HG02588 (cell line): ENCODE measurements around the gene MICAL3.
A peak's percentile ranks its signal among the peaks of the same experiment; 100 is the strongest.
"Not testable (repeated sequence)": the region's sequence is repeated elsewhere in the genome, so short reads cannot be mapped to it uniquely, and the experiment has no call there.

ENCODE experiments used
- ATAC-seq: cut with Tn5 transposase; IDR thresholded peaks from one replicate; pipeline ENCODE4 v1.9.1; 2021; ENCODE audit warnings: mild to moderate bottlenecking, moderate library complexity; ENCODE audit not compliant: unreplicated experiment

Gene MICAL3

GRCh38 chr22:17772249-17772957 is 252.0 kb downstream of the MICAL3 start:
- ATAC-seq: no peak

- no peak for ATAC-seq
These were observed 253.9 kb downstream of the MICAL3 start for GRCh38 chr22:17770180-17771077.

GRCh38 chr22:17769716-17770082 is 254.7 kb downstream of the MICAL3 start:
- ATAC-seq: no peak

DNA sequence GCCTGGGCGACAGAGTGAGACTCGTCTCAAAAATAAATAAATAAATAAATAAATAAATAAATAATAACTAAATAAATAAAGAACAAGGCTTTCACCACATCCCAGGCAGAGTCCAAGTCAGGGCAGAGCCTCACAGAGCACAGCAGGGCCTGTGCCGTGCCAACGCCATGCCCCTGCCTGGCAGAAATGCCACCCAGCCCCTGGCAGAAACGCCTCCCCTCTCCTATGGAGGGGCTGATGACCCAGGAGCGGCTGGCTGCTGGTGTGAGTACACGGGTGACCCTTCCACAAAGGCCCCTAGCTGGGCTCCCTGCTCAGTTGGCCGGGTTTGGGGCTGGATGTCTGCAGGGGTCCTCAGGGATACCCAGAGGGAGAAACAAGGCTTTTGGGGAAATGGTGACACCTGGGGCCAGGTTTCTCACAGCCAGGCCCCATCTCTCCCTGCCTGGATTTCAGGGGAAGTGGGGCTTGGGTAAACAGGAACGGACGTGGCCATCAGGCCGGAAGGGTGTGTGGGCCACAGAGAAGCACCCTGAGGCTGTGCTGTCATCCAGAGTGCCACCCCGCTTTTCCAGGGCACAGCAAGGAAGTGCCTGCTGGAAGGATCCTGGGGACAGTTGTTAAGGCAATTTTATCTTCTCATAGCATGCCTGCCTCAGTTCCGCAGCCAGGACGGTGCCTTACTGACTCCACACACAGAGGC is 255.2 kb downstream of the MICAL3 start:
- ATAC-seq: no peak

GRCh38 chr22:17767233-17768065 is 256.9 kb downstream of the MICAL3 start:
- ATAC-seq: peak; percentile 74

DNA sequence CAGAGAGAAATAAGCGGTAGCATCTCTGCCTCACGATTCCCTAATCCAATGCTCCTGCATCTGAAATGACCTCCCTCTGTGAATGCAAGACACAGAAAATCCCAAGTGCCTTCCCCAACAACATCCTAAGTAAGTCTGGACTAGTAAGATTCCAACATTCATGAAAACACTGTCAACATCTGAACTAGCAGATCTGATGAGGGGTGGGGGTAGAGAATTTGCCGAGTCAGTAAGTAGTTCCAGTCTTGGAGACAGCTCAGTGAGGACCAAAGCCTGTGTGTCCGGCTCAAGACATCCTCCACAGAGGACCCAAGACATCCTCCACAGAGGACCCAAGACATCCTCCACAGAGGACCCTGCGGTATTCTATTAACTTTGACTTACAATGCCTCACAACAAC is 259.5 kb downstream of the MICAL3 start:
- ATAC-seq: not testable (repeated sequence)

DNA sequence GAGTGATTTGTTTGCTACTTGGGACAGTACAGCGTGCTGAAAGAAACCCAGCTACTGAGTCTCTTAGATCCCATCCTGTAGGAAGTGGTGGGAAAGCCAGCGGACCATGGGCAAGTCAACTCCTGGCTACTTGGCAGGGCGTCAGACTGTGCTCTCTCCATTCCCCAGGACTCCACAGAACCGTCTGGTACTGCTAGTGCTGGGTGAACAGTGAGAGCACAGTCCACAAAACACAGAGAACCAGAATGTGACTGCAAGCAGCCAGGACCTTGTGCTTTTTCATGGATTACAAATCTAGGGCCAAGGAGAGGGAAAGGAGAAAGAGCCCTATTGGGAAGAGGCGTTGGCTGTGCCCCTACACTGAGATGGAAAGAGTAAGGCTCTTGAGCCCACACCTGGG is 260.3 kb downstream of the MICAL3 start:
- no peak for ATAC-seq

GRCh38 chr22:17763442-17763841 is 260.9 kb downstream of the MICAL3 start:
- not testable (repeated sequence) for ATAC-seq

DNA sequence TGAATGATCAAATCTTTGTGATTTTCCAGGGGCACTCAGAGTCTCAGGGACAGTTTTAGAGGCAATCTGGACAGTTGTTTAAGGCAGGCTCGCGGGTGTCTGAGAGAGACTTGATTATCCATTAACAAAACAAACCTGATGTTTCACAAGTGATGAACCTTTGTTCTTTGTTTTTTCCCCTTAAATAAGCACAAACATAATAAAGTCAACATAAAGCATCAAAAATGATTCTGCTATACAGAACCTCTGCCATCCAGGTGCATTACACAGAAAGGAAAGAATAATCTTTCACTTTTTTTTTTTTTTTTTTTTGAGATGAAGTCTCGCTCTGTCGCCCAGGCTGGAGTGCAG is 263.2 kb downstream of the MICAL3 start:
- ATAC-seq: no peak

- ATAC-seq: no peak
These were observed 270.0 kb downstream of the MICAL3 start for GRCh38 chr22:17754233-17754925.

GRCh38 chr22:17753401-17753989 is 270.9 kb downstream of the MICAL3 start:
- no peak for ATAC-seq

GRCh38 chr22:17751596-17751995 is 272.8 kb downstream of the MICAL3 start:
- no peak for ATAC-seq

- ATAC-seq: no peak
These were observed 274.6 kb downstream of the MICAL3 start for GRCh38 chr22:17749605-17750395.

DNA sequence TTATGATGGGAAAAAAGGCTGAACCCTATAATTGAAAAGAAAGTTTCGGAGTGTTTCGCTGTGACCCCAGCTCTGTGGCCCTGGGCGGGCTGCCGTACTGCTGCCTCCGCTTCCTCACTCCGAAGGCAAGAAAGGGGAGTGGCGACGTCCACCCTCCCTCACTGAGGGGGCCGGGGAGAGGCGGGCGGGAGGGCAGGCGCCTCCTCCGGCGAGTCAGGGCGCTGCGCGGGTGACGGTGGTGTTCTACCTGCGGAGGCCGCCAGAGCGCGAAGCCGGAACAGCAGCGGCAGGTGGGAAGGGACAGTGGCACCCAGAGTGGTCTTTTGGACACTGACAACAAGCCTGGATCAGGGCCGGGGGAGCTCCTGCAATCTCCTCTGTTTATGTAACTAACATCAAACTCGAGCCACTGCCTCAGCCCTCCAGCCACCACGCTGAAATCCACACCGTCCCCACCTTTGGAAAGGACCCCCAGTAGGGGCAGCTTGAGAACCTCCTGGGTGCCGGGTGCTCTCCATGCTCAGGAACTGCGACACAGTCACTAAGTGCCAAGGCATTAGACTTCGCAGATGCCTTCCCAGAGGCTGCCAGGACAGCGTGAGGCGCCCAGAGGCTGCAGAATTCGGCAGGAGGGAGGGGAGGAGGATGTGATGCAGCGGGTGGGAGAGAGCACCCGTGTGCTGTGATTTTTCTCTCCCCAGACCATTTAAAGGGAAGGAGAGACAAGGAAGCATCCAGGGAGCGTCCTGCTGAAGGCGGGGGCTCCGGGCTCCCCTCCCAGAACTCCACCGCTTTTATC is 275.6 kb downstream of the MICAL3 start:
- ATAC-seq: no peak

GRCh38 chr22:17746916-17747315 is 277.4 kb downstream of the MICAL3 start:
- ATAC-seq: no peak

- ATAC-seq: no peak
These were observed 279.9 kb downstream of the MICAL3 start for GRCh38 chr22:17744430-17744829.

DNA sequence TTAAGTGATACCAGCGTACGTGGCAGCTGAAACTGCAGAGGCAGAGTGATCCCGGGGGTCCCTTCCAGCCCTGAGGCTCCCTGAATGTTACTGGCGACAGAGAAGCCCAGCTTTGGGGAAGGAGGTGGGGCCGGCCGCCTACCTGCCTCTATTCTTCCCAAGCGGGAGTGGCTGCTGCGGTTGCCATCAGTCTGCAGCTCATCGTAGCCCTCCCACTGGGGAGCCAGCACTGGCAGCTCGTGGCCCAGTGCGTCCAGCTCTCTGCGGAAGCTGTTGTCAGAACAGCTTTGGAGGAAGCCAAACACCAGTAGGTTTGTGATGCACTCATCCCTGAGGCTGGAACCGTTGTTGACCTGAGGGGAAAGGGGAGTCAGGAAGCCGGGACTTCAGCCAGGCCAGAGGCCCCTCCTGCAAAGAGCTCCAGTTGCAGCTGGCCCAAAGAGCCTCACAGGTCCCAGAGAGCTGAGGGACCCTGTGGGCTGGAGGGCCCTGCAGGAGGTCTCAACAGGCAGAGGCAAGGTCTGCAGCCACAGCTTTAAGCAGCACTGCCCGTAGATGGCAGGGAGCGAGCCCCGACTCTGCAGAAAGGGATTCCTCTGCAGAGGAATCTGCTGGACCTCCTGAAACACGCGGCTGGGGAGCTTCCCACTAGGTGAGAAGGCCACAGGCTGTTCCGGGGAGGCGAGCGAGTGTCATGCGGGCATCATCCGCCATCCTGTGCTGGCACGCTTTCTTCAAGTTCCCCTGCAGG is 280.5 kb downstream of the MICAL3 start:
- ATAC-seq: no peak

- ATAC-seq: no peak
These were observed 281.8 kb downstream of the MICAL3 start for GRCh38 chr22:17742527-17742902.
